ENCODE measurements around the gene NNMT. TPM values are rescaled to one million over a fixed set of nuclear protein-coding genes. Genes with fewer than 3 reads are reported as not detected.
A peak's percentile ranks its signal among the peaks of the same experiment; 100 is the strongest.
"Not testable (repeated sequence)": the region's sequence is repeated elsewhere in the genome, so short reads cannot be mapped to it uniquely, and the experiment has no call there.

NNMT gene
- total RNA-seq, 4 donors from 2014 or later = 712 to 1,460 (median 1,382) TPM

GRCh38 chr11:114326151-114326550 is 30.0 kb downstream of the NNMT start:
- ATAC-seq (ENCODE audit: low FRiP score) = no peak
- no peak for TF ChIP-seq CTCF (IDR thresholded peaks at IDR 0.05)
- no peak for DNase-seq (ENCODE audit: low spot score)

- no peak for DNase-seq (ENCODE audit: low spot score)
- TF ChIP-seq CTCF (IDR thresholded peaks at IDR 0.05) = no peak
- ATAC-seq (ENCODE audit: low FRiP score) = no peak
Measured at GRCh38 chr11:114326776-114327175, 30.6 kb downstream of the NNMT start.

GRCh38 chr11:114330373-114330772 is 34.2 kb downstream of the NNMT start:
- ATAC-seq (ENCODE audit: low FRiP score) (no peak), DNase-seq (ENCODE audit: low spot score) (no peak)
- no peak for TF ChIP-seq CTCF (IDR thresholded peaks at IDR 0.05)

- peak; percentile 76 for ATAC-seq (ENCODE audit: low FRiP score)
- TF ChIP-seq CTCF (IDR thresholded peaks at IDR 0.05) = peak in 1 of 3 donors; percentile 74
- DNase-seq (ENCODE audit: low spot score) = no peak
Measured at GRCh38 chr11:114340311-114341131, 44.3 kb downstream of the NNMT start.

- not testable (repeated sequence) for ATAC-seq (ENCODE audit: low FRiP score); DNase-seq (ENCODE audit: low spot score)
Measured at GRCh38 chr11:114341667-114342066, 45.5 kb downstream of the NNMT start.

- ATAC-seq (ENCODE audit: low FRiP score) = no peak
- no peak for TF ChIP-seq CTCF (IDR thresholded peaks at IDR 0.05)
- no peak for DNase-seq (ENCODE audit: low spot score)
Measured at GRCh38 chr11:114342476-114342875, 46.3 kb downstream of the NNMT start.

- TF ChIP-seq CTCF (IDR thresholded peaks at IDR 0.05) = no peak
- ATAC-seq (ENCODE audit: low FRiP score) = no peak
- DNase-seq (ENCODE audit: low spot score) = no peak
Measured at GRCh38 chr11:114343020-114343419, 46.8 kb downstream of the NNMT start.
